Heart right ventricle (tissue), 16 donors: ENCODE data around the gene MAD2L1BP. TPM values are rescaled to one million over a fixed set of nuclear protein-coding genes. Genes with fewer than 3 reads are reported as not detected.

Experiments
- ATAC-seq, 8 donors: fragments of 200-7000 bp; cut with Tn5 transposase; one replicate each; pipeline ENCODE4 v1.9.1; 2020; ENCODE audit warnings: mild to moderate bottlenecking in 8 of 8, moderate library complexity in 8 of 8, moderate number of reproducible peaks in 1 of 8
- DNase-seq, 2 donors: peaks; one replicate each; pipeline ENCODE4 v3.0.0-alpha.2; 2020
- H3K27ac ChIP-seq, 10 donors: fragments of 200-600 bp; sonication (generic) in 2 of 10; one replicate each; pipeline versions ENCODE4 v1.5.0 to v1.8.0; 2020 to 2022; ENCODE audit warnings: mild to moderate bottlenecking in 3 of 10
- H3K27me3 ChIP-seq, 7 donors: fragments of 200-600 bp; one replicate each; pipeline ENCODE4 v1.8.0; 2021 to 2022; ENCODE audit warnings: mild to moderate bottlenecking in 2 of 7
- H3K36me3 ChIP-seq, 9 donors: fragments of 200-600 bp; sonication (generic) in 1 of 9; one replicate each; pipeline versions ENCODE4 v1.5.0 to v1.8.0; 2020 to 2022; ENCODE audit warnings: mild to moderate bottlenecking in 2 of 9
- H3K4me1 ChIP-seq, 9 donors: fragments of 200-600 bp; sonication (generic) in 1 of 9; one replicate each; pipeline versions ENCODE4 v1.5.0 to v1.8.0; 2020 to 2022; ENCODE audit warnings: mild to moderate bottlenecking in 4 of 9
- H3K4me3 ChIP-seq, 10 donors: fragments of 200-600 bp; sonication (generic) in 2 of 10; one replicate each; pipeline versions ENCODE4 v1.5.0 to v1.8.0; 2020 to 2022; ENCODE audit warnings: mild to moderate bottlenecking in 7 of 10, moderate library complexity in 2 of 10
- H3K9me3 ChIP-seq, 11 donors: fragments of 200-600 bp in 10 of 11; sonication (generic) in 2 of 11; one replicate each; pipeline versions ENCODE4 v1.5.0 to v1.8.0; 2013 to 2022; ENCODE audit warnings: mild to moderate bottlenecking in 2 of 11, control low read depth in 1 of 11, moderate library complexity in 1 of 11
- CTCF ChIP-seq, 9 donors: fragments of 200-600 bp; sonication (generic) in 2 of 9; IDR thresholded peaks; one replicate each; pipeline versions ENCODE4 v1.5.0 to v1.8.0; 2021 to 2022; ENCODE audit warnings: antibody characterized with exemption in 9 of 9, mild to moderate bottlenecking in 5 of 9, moderate library complexity in 1 of 9
- WGBS, 2 donors: extraction: QIAGEN DNeasy Blood & Tissue Kit; methylation state at CpG; one replicate each; pipeline ENCODE4 v1.1.7; 2013; ENCODE audit warnings: inconsistent platforms in 1 of 2; 5-methylcytosine and 5-hydroxymethylcytosine counted together
- intact Hi-C, 10 donors: fragments of 100-400 bp; cut with DNase I; formaldehyde crosslinking; loops; one replicate each; pipeline versions ENCODE4 v1.11.1 to v1.14.2; 2022
- polyA plus RNA-seq, 2 donors: library from polyadenylated mRNA; stranded (reverse); fragments of 200-250 nt; gene quantifications; one replicate each; pipeline ENCODE4 v1.2.3, GENCODE V29; 2013
- total RNA-seq, 10 donors: library from RNA; stranded (reverse); fragmentation: NEBNext Ultra II Directional in 3 of 10; extraction: Animal tissue kit (Norgen Biotek cat#: 25700) in 3 of 10; gene quantifications; one replicate each; pipeline versions ENCODE4 v1.2.1 to v1.2.4, GENCODE V29; 2021 to 2023
- donor health status: Arrhythmogenic right ventricular cardiomyopathy.
- donor health status: ischemic (EF 13 %, LVEDD 7.1; RV severe dilation, severe dysfunction).
- donor health status: healthy with polysubstance abuse.
- donor health status: DM: no; HTN: yes; CAD: no.
- donor health status: DM: no; HTN: no; CAD: no.
- donor health status: ischemic (EF 25% LVEDD 6.9; RV normal size, moderate dysfunction).
- donor health status: ischemic (EF 25% LVEDD 5.7; RV mildly dilated, moderate dysfunction).
- donor health status: healthy.
- donor health status: DM: yes; HTN: yes; CAD: no.
- donor health status: Ischemic cardiomyopathy.
- donor health status: ischemic (EF 35%, LVEDD 5.7; RV mildly dilated, moderate dysfunction).
- donor health status: nonischemic (EF 11% LVEDD 7.7; RV severe dilation, severe dysfunction).
- donor health status: DM: yes; HTN: yes; CAD: no.
- donor health status: PGD.
- donor health status: ischemic (EF 29% LVEDD 5.4; RV normal size, mild dysfunction).
- donor health status: nonischemic (EF 23%, LVEDD 6.1; RV moderate dilation, normal function).

Gene MAD2L1BP
- total and polyA plus RNA-seq, 12 donors, result 13.5 to 34.8 (median 28.1) TPM

- ATAC-seq (no peak), DNase-seq (no peak)
- intact Hi-C loops, result no loop called here
- WGBS, 2 donors, result 93 to 96% methylated on average over 10 of the region's 10 CpGs
- TF ChIP-seq CTCF (IDR thresholded peaks at IDR 0.05), result no peak
- Histone ChIP-seq H3K4me3 (no peak overlapping the region), H3K36me3 (peaks cover 0 to 90% (median 52%) of the 10 kb centered on the region in 9 donors), H3K27ac (no peak overlapping the region), H3K9me3 (no peaks in the 10 kb centered on the region), H3K4me1 (peaks cover 7 to 22% (median 13%) of the 10 kb centered on the region in 9 donors), H3K27me3 (no peaks in the 10 kb centered on the region)
Measured at GRCh38 chr6:43622541-43622940, 13.1 kb upstream of the MAD2L1BP start.

GRCh38 chr6:43623880-43624785, 11.5 kb upstream of the MAD2L1BP start:
- Histone ChIP-seq H3K27me3 (no peaks in the 10 kb centered on the region), H3K27ac (no peak overlapping the region), H3K9me3 (no peaks in the 10 kb centered on the region), H3K4me1 (peaks cover 10 to 29% (median 18%) of the 10 kb centered on the region in 9 donors), H3K36me3 (peaks cover 0 to 75% (median 52%) of the 10 kb centered on the region in 9 donors), H3K4me3 (no peak overlapping the region)
- DNase-seq (no peak), ATAC-seq (no peak)
- intact Hi-C loops, result no loop called here
- WGBS, 2 donors, result 87 to 91% methylated on average over 12 of the region's 12 CpGs
- no peak for TF ChIP-seq CTCF (IDR thresholded peaks at IDR 0.05)

- DNase-seq, result no peak
Measured at GRCh38 chr6:43624786-43625288, 10.8 kb upstream of the MAD2L1BP start.

More at GRCh38 chr6:43624786-43625288, 10.8 kb upstream of the MAD2L1BP start:
- Histone ChIP-seq H3K36me3 (peaks cover 0 to 68% (median 52%) of the 10 kb centered on the region in 9 donors), H3K27me3 (no peaks in the 10 kb centered on the region), H3K4me3 (no peak overlapping the region), H3K9me3 (no peaks in the 10 kb centered on the region), H3K27ac (no peak overlapping the region), H3K4me1 (peaks cover 10 to 29% (median 19%) of the 10 kb centered on the region in 9 donors)
- no peak for ATAC-seq
- no peak for TF ChIP-seq CTCF (IDR thresholded peaks at IDR 0.05)
- intact Hi-C loops, result no loop called here
- WGBS, 2 donors, result 80 to 82% methylated on average over 7 of the region's 7 CpGs
